Mesenchymal stem cell (in vitro differentiated cells and primary cell): ENCODE data around the gene TINAGL1.

Experiments used
- DNase-seq: peaks from one replicate; pipeline ENCODE4 v3.0.0-alpha.2; 2013
- H2AFZ ChIP-seq: one replicate; pipeline ENCODE4 v1.6.1; 2013; ENCODE audit warnings: low read depth, mild to moderate bottlenecking, control low read depth, inconsistent platforms, low read length, moderate library complexity
- H2AK5ac ChIP-seq: 2 replicates; pipeline ENCODE4 v1.6.1; 2013; ENCODE audit warnings: low read length, moderate library complexity, mild to moderate bottlenecking, inconsistent platforms; ENCODE audit not compliant: severe bottlenecking
- H2BK120ac ChIP-seq: one replicate; pipeline ENCODE4 v1.6.1; 2013; ENCODE audit warnings: low read depth, mild to moderate bottlenecking, inconsistent platforms, low read length, moderate library complexity
- H2BK12ac ChIP-seq, 2 experiments: one replicate each; pipeline ENCODE4 v1.6.1; 2013; ENCODE audit warnings: inconsistent platforms in 2 of 2, low read length in 2 of 2, mild to moderate bottlenecking in 2 of 2, moderate library complexity in 2 of 2, control low read depth in 1 of 2
- H2BK15ac ChIP-seq: one replicate; pipeline ENCODE4 v1.6.1; 2013; ENCODE audit warnings: mild to moderate bottlenecking, low read depth, inconsistent platforms; ENCODE audit not compliant: poor library complexity, severe bottlenecking
- H2BK5ac ChIP-seq: 2 replicates; pipeline ENCODE4 v1.6.1; 2013; ENCODE audit warnings: low read depth, mild to moderate bottlenecking, low read length, control low read depth, inconsistent platforms; ENCODE audit not compliant: poor library complexity, severe bottlenecking
- H3K14ac ChIP-seq, 2 experiments: one replicate each; pipeline ENCODE4 v1.6.1; 2013; ENCODE audit warnings: inconsistent platforms in 2 of 2, low read length in 2 of 2, control low read depth in 1 of 2, mild to moderate bottlenecking in 1 of 2, moderate library complexity in 1 of 2
- H3K18ac ChIP-seq, 2 experiments: one replicate each; pipeline ENCODE4 v1.6.1; 2013; ENCODE audit warnings: inconsistent platforms in 2 of 2, low read length in 2 of 2, control low read depth in 1 of 2, low read depth in 1 of 2, mild to moderate bottlenecking in 1 of 2
- H3K23ac ChIP-seq, 2 experiments: one replicate each; pipeline ENCODE4 v1.6.1; 2013; ENCODE audit warnings: inconsistent platforms in 2 of 2, low read length in 2 of 2, mild to moderate bottlenecking in 2 of 2, moderate library complexity in 2 of 2, control low read depth in 1 of 2
- H3K27ac ChIP-seq: 2 replicates; pipeline ENCODE4 v1.5.1; 2013; ENCODE audit warnings: mild to moderate bottlenecking, moderate library complexity, low read length, control low read depth, inconsistent platforms; ENCODE audit not compliant: poor library complexity, severe bottlenecking
- H3K27me3 ChIP-seq, 2 experiments: 2 replicates each; pipeline versions ENCODE4 v1.6.1 to v1.7.0; 2013; ENCODE audit warnings: low read length in 2 of 2, mild to moderate bottlenecking in 2 of 2, moderate library complexity in 2 of 2, control low read depth in 1 of 2, inconsistent platforms in 1 of 2; ENCODE audit not compliant: control insufficient read depth in 1 of 2, insufficient read depth in 1 of 2
- H3K36me3 ChIP-seq, 2 experiments: 2 replicates each; pipeline versions ENCODE4 v1.6.1 to v1.7.0; 2013; ENCODE audit warnings: low read length in 2 of 2, control low read depth in 1 of 2, inconsistent platforms in 1 of 2, low read depth in 1 of 2, mild to moderate bottlenecking in 1 of 2; ENCODE audit not compliant: insufficient read depth in 2 of 2, control insufficient read depth in 1 of 2
- H3K4ac ChIP-seq, 2 experiments: one replicate each; pipeline ENCODE4 v1.6.1; 2013; ENCODE audit warnings: inconsistent platforms in 2 of 2, low read length in 2 of 2, mild to moderate bottlenecking in 2 of 2, moderate library complexity in 2 of 2, control low read depth in 1 of 2, low read depth in 1 of 2
- H3K4me1 ChIP-seq: 2 replicates; pipeline ENCODE4 v1.6.1; 2013; ENCODE audit warnings: low read depth, low read length, control low read depth; ENCODE audit not compliant: control insufficient read depth, insufficient read depth
- H3K4me2 ChIP-seq: 2 replicates; pipeline ENCODE4 v1.6.1; 2013; ENCODE audit warnings: low read length, mild to moderate bottlenecking, inconsistent platforms; ENCODE audit not compliant: poor library complexity, severe bottlenecking
- H3K4me3 ChIP-seq, 2 experiments: 2 replicates each; pipeline versions ENCODE4 v1.5.1 to v1.7.0; 2013; ENCODE audit warnings: low read length in 2 of 2, mild to moderate bottlenecking in 2 of 2, control low read depth in 1 of 2, low read depth in 1 of 2; ENCODE audit not compliant: insufficient read depth in 1 of 2
- H3K79me1 ChIP-seq: replicated peaks from 2 replicates; pipeline ENCODE4 v1.6.1; 2013; ENCODE audit warnings: mild to moderate bottlenecking, control low read depth, low read length, inconsistent platforms; ENCODE audit not compliant: poor library complexity, severe bottlenecking
- H3K9ac ChIP-seq: 2 replicates; pipeline ENCODE4 v1.7.0; 2013; ENCODE audit warnings: mild to moderate bottlenecking, low read length, moderate library complexity
- H3K9me3 ChIP-seq: 2 replicates; pipeline ENCODE4 v1.7.0; 2013; ENCODE audit warnings: mild to moderate bottlenecking, low read length; ENCODE audit not compliant: control insufficient read depth
- H4K8ac ChIP-seq: one replicate; pipeline ENCODE4 v1.6.1; 2013; ENCODE audit warnings: inconsistent platforms, mild to moderate bottlenecking, low read length, moderate library complexity
- H4K91ac ChIP-seq: one replicate; pipeline ENCODE4 v1.6.1; 2013; ENCODE audit warnings: mild to moderate bottlenecking, low read length, inconsistent platforms
- WGBS: methylation state at CpG from one replicate; pipeline ENCODE4 v1.1.7; 2013; ENCODE audit warnings: mixed read lengths; 5-methylcytosine and 5-hydroxymethylcytosine counted together

TINAGL1 gene

DNA sequence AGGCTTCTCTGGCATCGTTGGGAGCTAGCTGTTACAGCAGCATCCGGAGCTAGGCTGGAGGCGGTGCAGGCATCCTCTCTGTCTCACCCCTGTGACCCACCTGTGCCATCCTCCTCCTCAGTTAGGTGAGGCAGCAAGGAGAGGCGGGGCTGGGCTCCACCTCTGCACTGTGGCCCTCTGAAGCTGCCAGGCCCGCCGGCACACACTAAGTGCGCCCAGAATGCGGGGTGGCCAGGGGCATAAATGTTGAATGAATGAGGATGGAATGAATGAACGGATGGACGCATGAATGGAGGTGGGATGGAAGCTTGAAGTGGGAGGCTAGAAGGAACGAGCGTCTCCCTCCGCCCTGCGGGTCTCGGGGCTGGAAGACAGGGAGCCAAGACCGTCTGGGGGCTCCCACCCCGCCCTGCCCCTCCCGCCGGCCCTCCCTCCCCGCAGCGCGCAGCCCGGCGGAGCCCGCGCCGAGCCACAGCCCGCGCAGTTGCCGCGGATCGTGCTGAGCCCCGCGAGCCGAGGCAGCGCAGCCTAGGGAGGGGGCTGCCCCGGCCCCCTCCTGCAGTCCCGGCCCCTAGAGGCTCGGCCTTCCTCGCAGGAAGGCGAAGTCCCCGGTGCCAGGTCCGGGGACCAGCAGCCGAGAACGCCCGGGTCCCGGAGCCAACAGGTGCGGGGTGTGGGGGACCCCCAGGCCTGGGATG, 41.1 kb downstream of the TINAGL1 start, which contains the start of gene HCRTR1:
TSS of gene HCRTR1 (plus strand) at position 472 of the 698 bp plus-strand sequence. CDS start 1,504 bp downstream, outside the sequence.
- peak within 1 kb of the TSS in 1 of 2 experiments; percentile 55 for H2BK12ac ChIP-seq
- H4K91ac ChIP-seq, result no peak within 1 kb of the TSS
- H2AFZ ChIP-seq, result no peak within 1 kb of the TSS
- H3K4me3 ChIP-seq, result peak within 1 kb of the TSS; percentile 56 to 72
- peak within 1 kb of the TSS; percentile 49 for H3K9ac ChIP-seq
- H3K4me2 ChIP-seq, result peak within 1 kb of the TSS; percentile 92
- no peak within 1 kb of the TSS for H3K4ac ChIP-seq
- H3K4me1 ChIP-seq, result peaks cover 20% of the 10 kb centered on the region
- no peak for DNase-seq
- 11% methylated on average over 45 of the region's 48 CpGs for WGBS
- H3K27ac ChIP-seq, result no peak within 1 kb of the TSS
- H2BK120ac ChIP-seq, result no peak within 1 kb of the TSS
- H3K36me3 ChIP-seq, result peaks cover 0 to 5% of the 10 kb centered on the region in 2 experiments
- H3K9me3 ChIP-seq, result no peaks in the 10 kb centered on the region
- H2BK5ac ChIP-seq, result no peak within 1 kb of the TSS
- H3K18ac ChIP-seq, result no peak within 1 kb of the TSS
- H3K79me1 ChIP-seq, result no peaks in the 10 kb centered on the region
- H4K8ac ChIP-seq, result no peak within 1 kb of the TSS
- H2BK15ac ChIP-seq, result peak within 1 kb of the TSS; percentile 18
- no peak within 1 kb of the TSS for H2AK5ac ChIP-seq
- H3K23ac ChIP-seq, result no peak within 1 kb of the TSS
- H3K14ac ChIP-seq, result peak within 1 kb of the TSS in 1 of 2 experiments; percentile 56
- H3K27me3 ChIP-seq, result peaks cover 31 to 34% of the 10 kb centered on the region in 2 experiments

DNA sequence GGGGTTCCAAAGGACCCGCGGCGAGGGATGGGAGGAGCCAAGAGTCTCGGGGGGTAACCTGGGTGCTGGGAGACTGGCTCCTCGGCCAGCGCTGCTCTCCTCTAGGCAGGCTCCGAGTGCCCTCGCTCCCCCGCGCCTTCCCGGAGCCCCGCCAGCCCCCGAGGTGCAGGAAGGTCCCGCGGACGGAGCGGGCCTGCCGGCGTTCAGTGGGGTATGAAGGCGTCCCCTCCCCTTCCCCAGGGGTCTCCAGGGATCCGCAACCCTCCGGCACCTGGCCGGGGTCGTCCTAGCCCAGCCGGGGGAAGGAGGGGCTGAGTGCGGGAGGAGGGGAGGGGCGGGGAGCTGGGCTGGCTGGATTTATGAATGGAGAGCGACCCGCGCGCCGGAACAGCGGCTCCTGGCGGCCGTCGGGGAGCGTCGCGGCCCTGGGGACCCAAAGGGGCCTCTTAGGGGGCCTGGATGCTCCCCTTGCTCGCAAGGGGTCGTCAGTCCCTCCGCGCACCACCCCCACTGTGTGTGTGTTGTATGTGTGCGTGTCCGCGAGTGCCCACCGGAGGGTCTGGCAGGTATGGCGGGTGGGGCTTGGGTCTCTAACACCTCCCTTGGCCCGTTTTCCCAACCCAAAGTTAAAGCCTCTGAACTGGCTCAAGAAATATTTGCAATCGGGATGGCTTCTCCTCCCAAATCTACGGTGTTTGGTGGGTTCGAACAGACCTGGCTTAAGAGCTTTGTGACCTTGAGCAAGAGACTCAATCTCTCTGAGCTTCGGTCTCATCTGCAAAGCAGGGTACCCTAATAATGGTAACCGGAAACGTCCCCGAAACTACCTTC, 41.8 kb downstream of the TINAGL1 start:
- no peak overlapping the region for H4K91ac ChIP-seq
- H3K9ac ChIP-seq, result peak overlapping the region; percentile 49
- peaks cover 0 to 5% of the 10 kb centered on the region in 2 experiments for H3K36me3 ChIP-seq

DNA sequence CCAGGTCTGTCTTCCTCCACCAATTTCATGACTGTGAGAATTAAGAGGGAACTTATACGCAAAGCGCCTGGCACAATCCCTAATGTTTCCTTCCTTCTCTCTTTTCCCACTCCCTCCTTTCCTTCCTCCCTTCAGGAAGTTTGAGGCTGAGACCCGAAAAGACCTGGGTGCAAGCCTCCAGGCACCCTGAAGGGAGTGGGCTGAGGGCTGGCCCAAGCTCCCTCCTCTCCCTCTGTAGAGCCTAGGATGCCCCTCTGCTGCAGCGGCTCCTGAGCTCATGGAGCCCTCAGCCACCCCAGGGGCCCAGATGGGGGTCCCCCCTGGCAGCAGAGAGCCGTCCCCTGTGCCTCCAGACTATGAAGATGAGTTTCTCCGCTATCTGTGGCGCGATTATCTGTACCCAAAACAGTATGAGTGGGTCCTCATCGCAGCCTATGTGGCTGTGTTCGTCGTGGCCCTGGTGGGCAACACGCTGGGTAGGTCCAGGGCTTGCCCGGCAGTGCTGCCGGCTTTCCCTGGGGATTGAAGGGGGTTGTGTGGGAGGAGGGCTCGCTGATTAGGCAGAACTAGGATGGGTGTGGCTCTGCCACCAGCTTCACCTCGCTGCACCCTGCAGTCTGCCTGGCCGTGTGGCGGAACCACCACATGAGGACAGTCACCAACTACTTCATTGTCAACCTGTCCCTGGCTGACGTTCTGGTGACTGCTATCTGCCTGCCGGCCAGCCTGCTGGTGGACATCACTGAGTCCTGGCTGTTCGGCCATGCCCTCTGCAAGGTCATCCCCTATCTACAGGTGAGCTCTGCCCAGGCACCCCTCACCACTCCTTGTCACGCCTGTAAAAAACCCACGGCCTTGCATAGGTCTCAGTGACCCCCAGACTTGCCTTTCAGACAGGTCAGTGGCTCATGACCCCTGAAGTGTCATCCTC, 42.9 kb downstream of the TINAGL1 start:
- Histone ChIP-seq H3K18ac (no peak overlapping the region), H3K14ac (no peak overlapping the region), H3K9me3 (no peaks in the 10 kb centered on the region), H2BK12ac (no peak overlapping the region), H2BK5ac (no peak overlapping the region), H3K4me1 (peaks cover 17% of the 10 kb centered on the region), H3K27ac (no peak overlapping the region), H2AFZ (no peak overlapping the region), H3K79me1 (no peaks in the 10 kb centered on the region), H3K27me3 (peaks cover 31 to 34% of the 10 kb centered on the region in 2 experiments), H3K4me2 (no peak overlapping the region), H2BK15ac (no peak overlapping the region), H3K9ac (no peak overlapping the region), H3K23ac (no peak overlapping the region), H3K36me3 (peaks cover 0 to 5% of the 10 kb centered on the region in 2 experiments), H3K4me3 (no peak overlapping the region), H4K8ac (no peak overlapping the region), H2AK5ac (no peak overlapping the region), H4K91ac (peak overlapping the region; percentile 46), H3K4ac (no peak overlapping the region), H2BK120ac (no peak overlapping the region)
- 81% methylated on average over 23 of the region's 23 CpGs for WGBS
- no peak for DNase-seq

More for the DNA sequence above, 41.8 kb downstream of the TINAGL1 start:
- Histone ChIP-seq H2BK5ac (no peak overlapping the region), H4K8ac (no peak overlapping the region), H3K18ac (no peak overlapping the region), H2BK15ac (peak overlapping the region; percentile 18), H3K79me1 (no peaks in the 10 kb centered on the region), H3K4me3 (peak overlapping the region; percentile 56 to 72), H3K23ac (no peak overlapping the region), H2AFZ (no peak overlapping the region), H3K4ac (no peak overlapping the region), H2AK5ac (no peak overlapping the region), H3K27ac (no peak overlapping the region), H2BK12ac (peak overlapping the region in 1 of 2 experiments; percentile 55), H3K4me1 (peaks cover 20% of the 10 kb centered on the region), H2BK120ac (no peak overlapping the region), H3K9me3 (no peaks in the 10 kb centered on the region), H3K14ac (peak overlapping the region in 1 of 2 experiments; percentile 56), H3K27me3 (peaks cover 31 to 34% of the 10 kb centered on the region in 2 experiments), H3K4me2 (peak overlapping the region; percentile 92)
- peak; percentile 50 for DNase-seq
- 14% methylated on average over 47 of the region's 56 CpGs for WGBS
